ENCODE measurements around the gene RCBTB2. TPM values are rescaled to one million over a fixed set of nuclear protein-coding genes. Genes with fewer than 3 reads are reported as not detected.

RCBTB2 gene
- total and polyA plus RNA-seq, 3 donors from 2014 or later, result 10.0 to 15.6 (median 12.2) TPM

- Histone ChIP-seq H3K4me3 (no peak overlapping the region), H3K4me1 (no peaks in the 10 kb centered on the region), H3K27ac (peak overlapping the region in 1 of 2 donors; percentile 54), H3K9me3 (no peaks in the 10 kb centered on the region), H3K27me3 (no peaks in the 10 kb centered on the region), H3K36me3 (ENCODE audit: low read depth, missing control alignments) (peaks cover 3% of the 10 kb centered on the region)
- no peak for DNase-seq
- WGBS, 2 donors, result 69 to 86% methylated on average over 4 of the region's 4 CpGs
- TF ChIP-seq CTCF (IDR thresholded peaks at IDR 0.05) (no peak), POLR2A (IDR thresholded peaks at IDR 0.05) (no peak)
- intact Hi-C loops (cut with DNase I; ENCODE audit: low total_unique reads), result no loop called here
Observed at GRCh38 chr13:48505012-48505411, 27.9 kb downstream of the RCBTB2 start.

GRCh38 chr13:48504606-48505005 lies 28.3 kb downstream of the RCBTB2 start:
- peak; percentile 37 for DNase-seq
- Histone ChIP-seq H3K36me3 (ENCODE audit: low read depth, missing control alignments) (peaks cover 3% of the 10 kb centered on the region), H3K9me3 (no peaks in the 10 kb centered on the region), H3K4me3 (no peak overlapping the region), H3K27ac (peak overlapping the region in 1 of 2 donors; percentile 54), H3K4me1 (no peaks in the 10 kb centered on the region), H3K27me3 (no peaks in the 10 kb centered on the region)
- 71 to 80% methylated on average over 8 of the region's 8 CpGs for WGBS, 2 donors
- intact Hi-C loops (cut with DNase I; ENCODE audit: low total_unique reads), result no loop called here
- TF ChIP-seq POLR2A (IDR thresholded peaks at IDR 0.05) (no peak), CTCF (IDR thresholded peaks at IDR 0.05) (no peak)

- H3K4me1 ChIP-seq, result no peaks in the 10 kb centered on the region
- 90 to 94% methylated on average over 19 of the region's 19 CpGs for WGBS, 2 donors
- no peak overlapping the region for H3K27ac ChIP-seq
- no peak for DNase-seq
- H3K27me3 ChIP-seq, result no peaks in the 10 kb centered on the region
- no peak overlapping the region for H3K4me3 ChIP-seq
- H3K36me3 ChIP-seq (ENCODE audit: low read depth, missing control alignments), result no peaks in the 10 kb centered on the region
- TF ChIP-seq POLR2A (IDR thresholded peaks at IDR 0.05) (no peak), CTCF (IDR thresholded peaks at IDR 0.05) (no peak)
- intact Hi-C loops (cut with DNase I; ENCODE audit: low total_unique reads), result no loop called here
- H3K9me3 ChIP-seq, result no peaks in the 10 kb centered on the region
Observed at GRCh38 chr13:48502601-48503319, 30.1 kb downstream of the RCBTB2 start.

GRCh38 chr13:48501705-48502104 lies 31.2 kb downstream of the RCBTB2 start:
- intact Hi-C loops (cut with DNase I; ENCODE audit: low total_unique reads), result no loop called here
- Histone ChIP-seq H3K4me3 (no peak overlapping the region), H3K9me3 (no peaks in the 10 kb centered on the region), H3K36me3 (ENCODE audit: low read depth, missing control alignments) (no peaks in the 10 kb centered on the region), H3K4me1 (no peaks in the 10 kb centered on the region), H3K27ac (no peak overlapping the region), H3K27me3 (no peaks in the 10 kb centered on the region)
- TF ChIP-seq POLR2A (IDR thresholded peaks at IDR 0.05) (no peak), CTCF (IDR thresholded peaks at IDR 0.05) (no peak)
- DNase-seq, result no peak
- WGBS, 2 donors, result 82 to 91% methylated on average over 2 of the region's 2 CpGs

GRCh38 chr13:48500652-48501197 lies 32.2 kb downstream of the RCBTB2 start:
- Histone ChIP-seq H3K4me3 (no peak overlapping the region), H3K9me3 (no peaks in the 10 kb centered on the region), H3K36me3 (ENCODE audit: low read depth, missing control alignments) (no peaks in the 10 kb centered on the region), H3K27ac (no peak overlapping the region), H3K4me1 (no peaks in the 10 kb centered on the region), H3K27me3 (no peaks in the 10 kb centered on the region)
- intact Hi-C loops (cut with DNase I; ENCODE audit: low total_unique reads), result no loop called here
- TF ChIP-seq CTCF (IDR thresholded peaks at IDR 0.05) (no peak), POLR2A (IDR thresholded peaks at IDR 0.05) (no peak)
- WGBS, 2 donors, result 93% methylated on average over 4 of the region's 4 CpGs
- no peak for DNase-seq

All from testis (tissue), 3 donors.